ENCODE measurements around the gene GHRHR. TPM values are rescaled to one million over a fixed set of nuclear protein-coding genes. Genes with fewer than 3 reads are reported as not detected.

Gene GHRHR
- total RNA-seq, 2 donors from 2014 or later: not detected

GRCh38 chr7:31020652-31021051, 56.9 kb downstream of the GHRHR start:
- DNase-seq: no peak
- intact Hi-C loops (cut with DNase I, micrococcal nuclease): no loop called here
- no peak for ATAC-seq

GRCh38 chr7:31022117-31022516, 58.4 kb downstream of the GHRHR start:
- no peak for ATAC-seq

GRCh38 chr7:31022726-31023125, 59.0 kb downstream of the GHRHR start:
- intact Hi-C loops (cut with DNase I, micrococcal nuclease): no loop called here
- ATAC-seq (no peak), DNase-seq (no peak)

More at GRCh38 chr7:31022117-31022516, 58.4 kb downstream of the GHRHR start:
- intact Hi-C loops (cut with DNase I, micrococcal nuclease): no loop called here
- no peak for DNase-seq

- intact Hi-C loops (cut with DNase I, micrococcal nuclease): no loop called here
- ATAC-seq (no peak), DNase-seq (no peak)
Observed at GRCh38 chr7:31023877-31024276, 60.1 kb downstream of the GHRHR start.

- intact Hi-C loops (cut with DNase I, micrococcal nuclease): no loop called here
- DNase-seq: peak; percentile 15 to 34
- ATAC-seq: no peak
Observed at GRCh38 chr7:31027161-31027965, 63.6 kb downstream of the GHRHR start.

- DNase-seq: no peak
- intact Hi-C loops (cut with DNase I, micrococcal nuclease): no loop called here
- ATAC-seq: no peak
Observed at GRCh38 chr7:31028006-31028405, 64.3 kb downstream of the GHRHR start.

GRCh38 chr7:31028417-31028992, 64.8 kb downstream of the GHRHR start:
- intact Hi-C loops (cut with DNase I, micrococcal nuclease): no loop called here
- no peak for DNase-seq
- ATAC-seq: no peak

Other genes starting within 250 kb of the GHRHR start
- 1 to 10 TPM; 3.5 to 6.4 TPM for gene INMT, start 211.8 kb upstream of the GHRHR start, total RNA-seq
- gene MINDY4, start 192.5 kb upstream of the GHRHR start, total RNA-seq: 1 to 10 TPM; 3.2 to 3.8 TPM
- 10 to 100 TPM; 27.6 to 45.5 TPM for gene AQP1, start 52.1 kb upstream of the GHRHR start, total RNA-seq
- gene ADCYAP1R1, start 88.4 kb downstream of the GHRHR start, total RNA-seq: 1 to 10 TPM in 1 of 2 donors, under 1 TPM in 1; 0.31 to 1.5 TPM